ENCODE results near the gene DDX10. TPM values are rescaled to one million over a fixed set of nuclear protein-coding genes. Genes with fewer than 3 reads are reported as not detected.

The DDX10 gene
- total RNA-seq, 2 donors from 2014 or later: 12.6 to 17.6 TPM

DNA sequence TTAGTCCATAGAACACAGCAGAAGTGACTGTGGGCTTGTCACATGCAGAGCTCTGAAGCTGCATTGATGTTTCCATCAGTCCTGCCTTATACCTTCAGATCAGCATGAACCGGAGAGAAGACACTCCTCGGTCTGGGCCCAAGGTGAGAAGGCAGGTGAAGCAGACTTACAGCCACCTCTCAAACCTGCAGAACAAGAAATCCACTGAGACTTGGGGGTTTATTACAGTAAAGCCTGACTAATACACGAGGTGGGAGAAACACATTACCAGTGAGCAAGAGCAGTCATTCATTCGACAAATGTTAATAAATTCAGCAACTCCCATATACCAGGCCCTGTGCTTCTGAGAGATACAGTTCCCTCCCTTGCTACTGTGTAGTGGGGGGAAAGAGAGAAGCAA, 279.0 kb downstream of the DDX10 start:
- Histone ChIP-seq H3K36me3 (no peaks in the 10 kb centered on the region), H3K4me1 (no peaks in the 10 kb centered on the region), H3K27me3 (no peaks in the 10 kb centered on the region), H3K27ac (no peak overlapping the region), H3K9me3 (no peaks in the 10 kb centered on the region), H3K9ac (ENCODE audit: low read depth in 2 of 2, low read length in 2 of 2) (no peak overlapping the region), H3K4me3 (no peak overlapping the region)
- TF ChIP-seq, protein P1, sequence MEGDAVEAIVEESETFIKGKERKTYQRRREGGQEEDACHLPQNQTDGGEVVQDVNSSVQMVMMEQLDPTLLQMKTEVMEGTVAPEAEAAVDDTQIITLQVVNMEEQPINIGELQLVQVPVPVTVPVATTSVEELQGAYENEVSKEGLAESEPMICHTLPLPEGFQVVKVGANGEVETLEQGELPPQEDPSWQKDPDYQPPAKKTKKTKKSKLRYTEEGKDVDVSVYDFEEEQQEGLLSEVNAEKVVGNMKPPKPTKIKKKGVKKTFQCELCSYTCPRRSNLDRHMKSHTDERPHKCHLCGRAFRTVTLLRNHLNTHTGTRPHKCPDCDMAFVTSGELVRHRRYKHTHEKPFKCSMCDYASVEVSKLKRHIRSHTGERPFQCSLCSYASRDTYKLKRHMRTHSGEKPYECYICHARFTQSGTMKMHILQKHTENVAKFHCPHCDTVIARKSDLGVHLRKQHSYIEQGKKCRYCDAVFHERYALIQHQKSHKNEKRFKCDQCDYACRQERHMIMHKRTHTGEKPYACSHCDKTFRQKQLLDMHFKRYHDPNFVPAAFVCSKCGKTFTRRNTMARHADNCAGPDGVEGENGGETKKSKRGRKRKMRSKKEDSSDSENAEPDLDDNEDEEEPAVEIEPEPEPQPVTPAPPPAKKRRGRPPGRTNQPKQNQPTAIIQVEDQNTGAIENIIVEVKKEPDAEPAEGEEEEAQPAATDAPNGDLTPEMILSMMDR (IDR thresholded peaks at IDR 0.05): no peak
- DNase-seq: no peak
- intact Hi-C loops (cut with DNase I): no loop called here

DNA sequence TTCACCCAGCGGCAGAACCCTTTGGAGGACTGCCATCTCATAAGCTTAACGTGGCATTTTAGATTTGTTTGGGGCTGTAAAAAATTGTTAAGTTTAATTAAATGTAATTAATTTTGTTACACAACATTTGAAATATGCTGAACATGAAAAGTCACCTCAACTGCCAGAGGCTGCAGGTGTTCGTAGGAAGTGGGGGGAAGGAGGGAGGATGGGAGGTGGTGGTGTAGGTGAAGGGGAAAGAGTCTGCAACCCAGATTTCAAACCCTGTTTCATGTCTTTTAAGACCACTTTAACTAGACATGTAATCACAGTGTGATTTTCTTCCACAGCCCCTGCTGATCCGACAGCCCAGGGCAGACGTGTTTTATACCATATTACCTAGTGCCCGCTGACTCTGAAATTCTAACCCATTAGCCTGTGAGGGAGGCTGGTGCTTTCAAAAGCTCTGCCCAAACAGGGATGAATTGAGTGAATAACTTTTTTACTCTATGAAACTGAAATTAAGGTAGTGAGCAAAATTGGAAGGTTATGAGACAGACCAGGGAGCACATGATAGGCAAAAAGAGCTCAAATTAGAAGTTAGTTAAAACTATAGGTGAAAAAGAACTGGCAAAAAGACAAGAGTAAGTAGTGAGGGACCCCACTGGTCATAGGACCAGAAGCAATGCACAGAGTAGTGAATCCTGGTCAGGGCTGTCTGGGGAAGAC, 279.8 kb downstream of the DDX10 start:
- Histone ChIP-seq H3K27ac (no peak overlapping the region), H3K9ac (ENCODE audit: low read depth in 2 of 2, low read length in 2 of 2) (no peak overlapping the region), H3K36me3 (no peaks in the 10 kb centered on the region), H3K4me1 (no peaks in the 10 kb centered on the region), H3K9me3 (no peaks in the 10 kb centered on the region), H3K4me3 (no peak overlapping the region), H3K27me3 (no peaks in the 10 kb centered on the region)
- DNase-seq: no peak
- TF ChIP-seq, protein P1 (IDR thresholded peaks at IDR 0.05): no peak
- intact Hi-C loops (cut with DNase I): no loop called here

DNA sequence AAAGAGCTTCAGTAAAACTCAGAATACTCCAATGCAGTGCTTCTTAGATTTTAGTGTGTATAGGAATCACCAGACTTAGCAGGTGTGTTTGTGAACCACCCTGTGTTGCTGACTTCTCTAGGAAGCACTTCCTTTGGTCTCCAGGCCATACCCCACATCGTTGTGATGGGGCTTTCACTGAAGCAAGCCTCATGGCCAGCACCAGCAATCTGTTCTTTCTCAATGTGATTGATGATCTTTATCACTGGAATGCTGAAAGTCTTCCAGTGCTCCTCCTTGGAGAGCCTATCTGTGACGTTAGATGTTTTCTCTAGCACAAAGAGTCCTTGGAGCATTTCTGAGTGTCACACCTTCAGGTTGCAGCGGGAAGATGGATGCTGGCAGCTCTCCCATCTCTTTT, 280.5 kb downstream of the DDX10 start:
- H3K9ac ChIP-seq (ENCODE audit: low read depth in 2 of 2, low read length in 2 of 2): no peak overlapping the region
- H3K9me3 ChIP-seq: no peaks in the 10 kb centered on the region
- no peak overlapping the region for H3K4me3 ChIP-seq
- DNase-seq: no peak
- no peaks in the 10 kb centered on the region for H3K27me3 ChIP-seq
- no peak overlapping the region for H3K27ac ChIP-seq
- H3K36me3 ChIP-seq: no peaks in the 10 kb centered on the region
- H3K4me1 ChIP-seq: no peaks in the 10 kb centered on the region
- intact Hi-C loops (cut with DNase I): no loop called here
- TF ChIP-seq, protein P1 (IDR thresholded peaks at IDR 0.05): no peak

DNA sequence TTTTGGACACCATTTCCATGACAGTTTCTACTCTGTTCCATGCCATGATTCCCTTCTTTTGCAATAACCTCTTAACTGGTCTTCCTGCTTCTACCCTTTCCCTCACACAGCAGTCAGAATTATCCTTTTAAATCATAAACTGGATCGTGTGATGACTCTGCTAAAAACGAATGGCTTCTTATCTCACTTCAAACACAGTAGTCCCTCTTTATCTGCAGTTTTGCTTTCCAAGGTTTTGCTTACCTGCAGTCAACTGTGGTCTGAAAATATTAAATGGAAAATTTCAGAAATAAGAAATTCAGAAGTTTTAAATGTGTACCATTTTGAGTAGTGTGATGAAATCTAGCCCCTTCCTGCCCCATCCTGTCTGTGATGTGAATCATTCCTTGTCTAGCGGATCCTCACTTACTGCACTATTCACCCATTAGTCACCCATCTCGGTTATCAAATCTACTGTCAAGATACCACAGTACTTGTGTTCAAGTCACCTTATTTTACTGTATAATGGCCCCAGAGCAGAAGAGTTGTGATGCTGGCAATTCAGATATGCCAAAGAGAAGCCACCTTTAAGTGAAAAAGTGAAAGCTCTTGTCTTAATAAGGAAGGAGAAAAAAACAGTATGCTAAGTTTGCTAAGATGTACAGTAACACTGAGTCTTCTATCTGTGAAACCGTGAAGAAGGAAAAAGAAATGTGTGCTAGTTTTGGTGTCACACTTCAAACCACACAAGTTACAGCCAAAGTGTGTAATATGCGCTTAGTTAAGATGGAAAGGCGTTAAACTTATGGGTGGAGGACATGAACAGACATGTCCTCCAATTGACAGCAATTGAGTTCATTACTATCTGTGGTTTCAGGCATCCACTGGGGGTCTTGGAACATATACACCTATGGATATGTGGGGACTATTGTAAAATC, 283.0 kb downstream of the DDX10 start:
- no peak overlapping the region for H3K9ac ChIP-seq (ENCODE audit: low read depth in 2 of 2, low read length in 2 of 2)
- DNase-seq: no peak
- no peak overlapping the region for H3K4me3 ChIP-seq
- H3K27ac ChIP-seq: no peak overlapping the region
- H3K27me3 ChIP-seq: no peaks in the 10 kb centered on the region
- intact Hi-C loops (cut with DNase I): no loop called here
- H3K4me1 ChIP-seq: no peaks in the 10 kb centered on the region
- TF ChIP-seq, protein P1 (IDR thresholded peaks at IDR 0.05): no peak
- H3K9me3 ChIP-seq: no peaks in the 10 kb centered on the region
- no peaks in the 10 kb centered on the region for H3K36me3 ChIP-seq

DNA sequence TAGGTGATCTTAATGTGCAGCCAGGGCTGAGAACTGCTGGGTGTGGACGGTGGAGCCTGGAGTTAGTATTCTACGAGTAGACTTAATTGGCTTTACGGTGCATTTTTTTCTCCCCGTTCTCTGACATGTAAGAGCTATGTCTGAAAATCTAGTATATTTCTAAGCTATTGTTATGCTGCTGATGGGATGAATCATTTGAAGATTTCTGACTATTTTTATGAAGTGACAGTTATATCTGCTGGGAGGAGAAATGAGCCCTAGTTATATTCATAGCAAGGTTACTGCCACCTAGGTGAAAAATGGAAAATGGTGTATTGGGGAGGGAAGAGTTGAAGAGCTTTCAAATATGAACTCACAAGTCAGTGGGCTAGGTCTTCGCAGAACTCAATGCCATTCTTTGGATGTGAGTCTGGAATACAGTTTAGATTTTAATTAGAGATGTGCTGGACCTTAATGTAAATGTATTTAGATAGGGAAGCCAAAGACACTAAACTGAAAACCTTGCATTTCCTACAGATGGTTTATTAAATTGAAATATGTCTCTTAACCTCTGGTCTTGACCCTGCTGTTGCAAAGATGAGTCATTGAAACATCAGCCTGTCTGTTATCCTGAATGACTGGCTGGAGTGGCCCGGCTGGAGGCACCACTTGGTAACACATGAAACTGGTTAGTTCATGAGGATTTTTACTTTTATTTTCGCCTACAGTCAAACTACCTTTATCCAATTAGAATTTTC, 293.7 kb downstream of the DDX10 start:
- Histone ChIP-seq H3K4me3 (no peak overlapping the region), H3K36me3 (no peaks in the 10 kb centered on the region), H3K27ac (no peak overlapping the region), H3K4me1 (no peaks in the 10 kb centered on the region), H3K27me3 (no peaks in the 10 kb centered on the region), H3K9ac (ENCODE audit: low read depth in 2 of 2, low read length in 2 of 2) (no peak overlapping the region), H3K9me3 (no peaks in the 10 kb centered on the region)
- intact Hi-C loops (cut with DNase I): no loop called here
- DNase-seq: no peak
- TF ChIP-seq, protein P1 (IDR thresholded peaks at IDR 0.05): no peak

Data from colonic mucosa (tissue), 4 donors.